Dermis blood vessel endothelial cell (primary cell): Measurements from ENCODE around the gene CAMKK1. TPM values are rescaled to one million over a fixed set of nuclear protein-coding genes. Genes with fewer than 3 reads are reported as not detected.

Source experiments
- DNase-seq: peaks from one replicate; pipeline ENCODE4 v3.0.0; 2010
- total RNA-seq: library from RNA; depleted of rRNA; stranded (reverse); fragments of >200 nt; gene quantifications from 2 replicates; pipeline ENCODE4 v1.2.3, GENCODE V29; 2014

CAMKK1 gene
- total RNA-seq, 1 donor from 2014 or later = 2.2 TPM

DNA sequence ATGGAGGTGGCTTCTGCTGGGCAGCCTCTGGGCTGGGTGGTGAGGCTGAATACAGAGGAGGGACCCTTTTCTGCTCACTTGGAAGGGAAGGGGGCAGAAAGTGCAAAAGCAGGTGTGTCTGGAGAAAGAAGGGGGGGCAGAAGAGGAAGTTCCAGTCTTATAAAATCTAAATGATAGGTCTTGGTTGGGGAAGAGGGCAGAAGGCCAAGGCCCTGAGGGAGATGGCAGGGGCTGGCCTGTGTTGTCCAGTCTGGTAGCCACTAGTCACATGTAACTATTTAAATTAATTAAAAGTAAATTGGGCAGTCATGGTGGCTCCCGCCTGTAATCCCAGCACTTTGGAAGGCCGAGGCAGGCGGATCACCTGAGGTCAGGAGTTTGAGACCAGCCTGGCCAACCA is 2.5 kb upstream of the CAMKK1 start:
- DNase-seq = no peak

DNA sequence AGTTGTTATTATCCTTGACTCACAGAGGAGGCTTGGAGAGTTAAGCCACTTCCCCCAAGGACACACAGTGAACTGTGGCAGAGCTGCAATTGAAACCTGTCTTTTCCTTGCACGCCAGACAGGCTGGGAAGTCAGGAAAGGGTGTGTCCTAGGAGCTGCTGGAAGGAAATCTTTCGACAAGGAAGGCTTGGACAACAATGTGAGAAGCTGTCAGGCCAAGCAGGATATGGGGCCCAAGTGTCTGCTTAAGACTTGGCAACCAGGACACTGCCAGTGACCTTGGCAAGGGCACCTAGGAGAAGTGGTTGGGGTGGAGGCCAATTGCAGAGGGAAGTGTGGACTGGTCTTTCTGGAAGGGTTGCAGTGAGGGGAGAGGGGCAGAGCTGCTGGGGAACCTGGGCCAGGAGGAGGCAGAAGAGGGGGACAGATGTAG is 2.1 kb upstream of the CAMKK1 start:
- peak; percentile 71 for DNase-seq

DNA sequence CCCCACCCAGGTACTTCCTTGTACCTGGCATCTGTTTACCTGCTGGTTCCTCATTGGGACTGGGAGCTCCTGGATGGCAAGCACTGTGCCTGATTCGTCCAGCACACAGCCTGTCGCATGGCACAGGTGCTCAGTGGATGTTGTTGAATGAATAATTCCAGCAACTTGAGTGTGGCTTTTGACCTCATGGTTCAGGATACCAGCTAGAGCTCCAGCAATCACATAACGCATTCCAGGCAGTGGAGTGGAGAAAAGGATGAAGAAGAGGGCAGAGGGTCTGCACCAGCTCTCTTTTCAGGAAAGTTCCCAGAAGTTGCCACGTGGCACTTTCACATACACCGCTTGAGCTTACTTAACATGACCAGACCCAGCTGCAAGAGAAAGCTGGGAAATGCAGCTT is 1.3 kb upstream of the CAMKK1 start:
- no peak for DNase-seq

DNA sequence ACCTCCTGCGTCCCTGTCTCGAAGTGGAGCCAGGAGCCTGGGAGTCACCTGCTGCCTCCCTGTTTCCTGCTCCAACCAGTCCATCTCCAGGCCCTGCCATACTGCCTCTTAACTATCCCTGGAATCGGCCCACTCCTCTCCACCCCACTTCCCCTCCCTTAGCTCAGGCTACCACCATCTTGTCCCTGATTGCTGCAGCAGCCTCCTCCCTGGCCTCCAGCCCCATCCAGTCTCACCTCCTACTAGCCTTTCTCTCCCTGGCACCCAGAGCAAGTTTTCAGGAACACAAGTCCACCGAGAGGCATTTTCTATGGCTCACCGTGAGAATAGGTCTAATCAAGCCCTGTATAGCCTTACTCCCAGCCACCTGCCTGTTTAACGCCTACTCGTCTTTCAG is 865 bp upstream of the CAMKK1 start:
- DNase-seq = no peak

DNA sequence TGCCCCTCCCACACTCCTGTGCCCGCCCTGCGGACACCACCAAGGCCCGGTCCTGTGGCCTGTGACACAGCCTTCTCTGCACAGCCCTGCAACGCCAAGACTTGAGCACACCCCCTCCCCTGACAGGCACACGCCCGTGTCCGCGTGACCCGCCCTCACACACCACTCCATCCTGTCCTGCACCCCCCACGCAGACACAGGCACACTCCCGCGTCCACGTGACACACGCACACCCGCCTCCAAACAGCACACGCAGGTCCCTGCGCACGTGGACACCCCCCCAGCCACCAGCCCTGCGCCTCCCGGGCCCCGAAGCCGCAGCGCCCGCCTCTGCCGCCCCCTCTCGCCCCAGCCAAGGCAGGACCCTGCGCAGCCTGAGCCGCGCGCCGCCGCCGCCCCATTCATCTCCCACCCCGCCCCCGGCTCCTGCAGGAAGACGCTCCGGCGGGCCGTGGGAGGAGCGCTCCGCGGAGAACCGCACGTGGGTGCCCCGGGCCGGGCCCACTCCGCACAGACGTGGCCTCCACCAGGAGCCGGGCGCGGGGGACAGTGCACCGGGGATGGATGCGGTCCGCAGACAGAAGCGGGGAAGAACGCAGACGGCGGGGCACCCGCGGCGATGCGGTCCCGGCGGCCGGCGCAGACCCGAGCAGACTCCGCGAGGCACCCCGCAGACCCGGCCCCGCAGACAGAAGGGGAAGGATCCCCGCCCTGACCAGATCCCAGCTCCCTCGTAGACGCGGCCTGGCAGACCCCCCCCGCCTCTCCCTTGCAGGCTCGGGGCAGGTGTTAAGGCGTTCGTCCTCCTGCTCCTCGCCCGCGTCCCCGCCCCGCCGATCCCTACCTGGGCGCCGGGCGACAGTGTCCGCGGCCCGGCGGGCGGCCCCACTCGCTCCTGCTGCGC is 506 bp downstream of the CAMKK1 start:
- peak; percentile 62 for DNase-seq

DNA sequence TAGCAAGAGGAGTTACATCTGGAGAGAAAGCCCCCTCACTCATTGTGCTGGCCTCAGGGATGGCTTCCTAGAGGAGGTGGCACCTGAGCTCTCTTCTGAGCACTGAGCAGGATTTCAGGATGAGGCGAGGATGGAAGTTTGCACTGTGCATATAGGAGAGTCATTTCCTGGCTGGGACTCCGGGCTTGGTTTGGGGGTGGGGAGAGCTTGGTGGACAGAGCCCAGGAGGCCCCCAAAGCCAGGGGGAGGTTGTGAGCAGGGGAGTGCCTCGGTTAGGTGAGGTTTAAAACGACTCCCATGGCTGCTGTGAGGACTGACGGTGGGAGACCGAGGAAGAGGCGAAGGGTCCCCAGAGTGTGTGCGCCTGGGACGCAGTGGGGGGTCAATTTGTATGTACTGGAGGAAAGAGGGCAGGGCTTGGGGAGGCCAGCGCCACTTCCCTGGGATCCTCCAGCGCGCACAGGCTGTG is 1.2 kb downstream of the CAMKK1 start:
- no peak for DNase-seq

DNA sequence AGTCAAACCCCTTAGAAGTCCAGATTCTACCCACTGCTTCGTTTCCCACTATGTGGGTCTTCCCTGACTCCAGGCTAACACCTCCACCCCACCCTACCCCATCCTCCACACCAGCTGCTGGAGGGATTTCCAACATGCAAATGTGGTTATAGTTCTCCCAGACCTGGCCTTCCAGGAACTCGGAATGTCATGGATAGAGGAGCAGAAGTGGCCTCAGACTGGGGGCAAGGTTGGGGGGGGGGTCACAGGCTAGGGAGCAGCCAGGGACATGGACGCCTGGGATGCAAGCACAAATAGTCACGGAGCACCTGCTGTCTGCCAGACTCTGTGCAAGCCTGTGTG is 2.0 kb downstream of the CAMKK1 start:
- DNase-seq = no peak

DNA sequence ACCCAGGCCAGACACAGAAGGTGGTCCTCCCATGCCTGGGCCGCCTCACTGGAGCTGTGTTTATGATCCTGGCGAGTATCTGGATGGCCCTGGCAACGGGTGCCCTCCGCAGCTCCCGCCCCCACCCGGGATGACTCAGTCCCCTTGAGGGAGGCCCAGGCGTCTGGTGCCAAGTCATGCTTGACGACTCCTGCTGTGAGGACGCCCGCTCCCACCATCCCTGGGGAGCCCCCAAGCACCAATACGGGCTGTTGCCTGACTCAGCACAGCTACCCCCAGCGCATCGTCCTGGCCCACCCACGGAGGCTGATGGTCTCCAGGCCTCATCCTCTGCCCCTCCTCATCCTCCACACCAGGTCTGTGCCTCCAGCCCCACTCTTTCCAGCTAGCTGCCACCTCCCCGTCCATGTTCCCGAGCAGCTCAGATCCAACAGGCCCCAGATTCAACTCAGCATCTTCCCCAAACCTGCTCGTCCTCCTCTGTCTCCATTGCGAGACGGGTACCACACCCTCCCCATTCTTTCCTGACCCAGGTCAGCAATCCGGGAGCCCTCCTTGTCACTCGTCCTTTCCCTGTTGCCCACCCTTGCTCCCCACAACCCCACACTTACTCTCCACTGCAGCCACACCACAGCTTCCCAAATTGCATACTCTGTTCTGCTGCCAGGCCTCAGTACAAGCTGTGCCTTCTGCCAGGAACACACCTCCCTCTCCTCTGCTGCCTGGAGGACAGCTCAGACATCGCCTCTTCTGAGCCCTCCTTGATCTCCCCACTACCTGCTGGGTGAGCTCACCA is 2.6 kb downstream of the CAMKK1 start:
- peak; percentile 78 for DNase-seq

DNA sequence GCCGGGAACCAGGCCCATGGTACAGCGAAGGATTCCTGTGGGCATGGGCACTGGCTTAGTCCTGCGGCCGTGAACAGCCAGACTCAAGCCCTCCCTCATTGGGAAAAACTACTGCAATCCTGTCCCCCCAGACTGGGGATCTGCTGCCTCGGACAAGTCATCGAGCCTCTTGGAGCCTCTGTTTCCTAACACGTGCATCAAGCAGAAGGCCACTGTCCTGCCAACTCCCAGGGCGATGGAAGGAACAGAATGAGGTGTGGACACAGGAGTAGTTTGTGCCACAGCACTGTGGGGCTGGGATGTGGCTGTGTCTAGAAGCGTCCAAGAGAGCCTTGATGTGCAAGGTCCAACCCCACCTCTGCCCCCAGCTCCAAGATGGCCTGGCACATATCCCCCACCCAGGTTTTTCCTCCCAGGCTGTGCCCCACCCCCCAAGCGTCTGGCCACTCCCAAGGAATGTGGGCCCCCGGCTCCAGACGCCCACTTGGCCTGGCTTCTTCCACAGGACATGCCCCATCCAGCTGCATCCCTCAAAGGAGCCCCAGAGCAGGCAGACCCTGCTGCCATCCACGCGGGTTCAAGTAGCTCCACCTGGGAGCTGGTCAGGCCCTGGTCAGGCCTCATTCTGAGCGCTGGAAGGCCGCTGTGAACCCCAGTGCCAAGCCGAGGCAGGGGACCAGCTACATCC is 3.4 kb downstream of the CAMKK1 start:
- no peak for DNase-seq

DNA sequence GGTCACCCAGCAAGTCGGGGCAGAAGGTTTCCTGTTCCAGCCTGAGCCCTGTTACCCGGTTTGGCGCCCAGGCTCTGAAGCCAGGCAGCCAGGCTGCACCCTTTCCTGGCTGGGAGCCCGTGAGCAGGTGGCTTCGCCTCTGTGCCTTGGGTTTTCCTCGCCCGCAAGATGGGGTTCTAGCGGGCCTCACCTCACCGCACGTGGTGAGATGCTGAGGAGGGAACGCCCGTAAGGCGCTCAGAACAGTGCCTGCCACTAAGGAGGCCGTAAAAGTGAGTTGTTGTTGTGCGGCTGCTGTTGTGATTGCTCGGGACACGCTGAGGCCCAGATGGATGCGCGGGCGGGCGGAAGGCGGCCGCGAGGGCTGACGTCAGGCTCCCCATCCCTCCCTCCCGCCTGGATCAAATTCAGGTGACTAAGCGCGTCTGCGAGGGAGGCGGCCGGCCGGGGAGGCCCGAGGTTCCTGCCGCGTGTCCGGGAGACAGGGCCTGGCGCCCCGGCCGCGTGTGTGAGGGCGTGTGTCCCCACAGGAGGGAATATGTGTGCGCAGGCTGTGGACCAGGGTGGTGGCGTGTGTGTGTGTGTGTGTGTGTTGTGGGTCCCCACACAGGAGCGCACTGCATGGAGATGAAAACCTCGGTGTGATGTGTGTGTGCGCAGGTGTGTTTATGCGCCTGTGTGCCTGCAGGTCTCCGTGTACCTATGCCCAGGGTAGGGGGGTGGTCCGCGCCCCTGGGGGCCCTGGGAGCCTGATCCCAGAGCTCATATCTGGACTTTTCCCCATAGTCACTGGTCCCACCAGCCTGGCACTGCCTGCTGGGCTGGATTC is 4.3 kb downstream of the CAMKK1 start:
- DNase-seq = peak; percentile 48

DNA sequence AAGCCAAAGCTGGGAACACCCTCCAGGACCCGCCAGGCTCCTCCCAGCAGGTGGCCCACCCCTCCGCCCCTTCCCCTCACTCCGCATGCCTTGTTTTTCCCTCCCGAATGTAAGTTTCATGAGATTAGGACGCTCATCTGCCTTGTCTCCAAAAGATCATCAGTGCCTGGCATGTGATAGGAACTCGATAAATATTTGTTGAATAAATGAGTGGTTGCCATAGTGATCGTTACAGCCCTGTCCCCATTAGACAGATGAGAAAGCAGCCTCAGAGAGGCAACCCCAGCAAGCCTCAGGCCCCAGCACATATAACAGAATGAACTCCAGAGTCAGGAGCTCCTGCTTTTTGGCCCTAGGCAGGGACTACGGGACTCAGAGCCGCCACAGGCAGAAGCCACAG is 5.0 kb downstream of the CAMKK1 start:
- DNase-seq = no peak

DNA sequence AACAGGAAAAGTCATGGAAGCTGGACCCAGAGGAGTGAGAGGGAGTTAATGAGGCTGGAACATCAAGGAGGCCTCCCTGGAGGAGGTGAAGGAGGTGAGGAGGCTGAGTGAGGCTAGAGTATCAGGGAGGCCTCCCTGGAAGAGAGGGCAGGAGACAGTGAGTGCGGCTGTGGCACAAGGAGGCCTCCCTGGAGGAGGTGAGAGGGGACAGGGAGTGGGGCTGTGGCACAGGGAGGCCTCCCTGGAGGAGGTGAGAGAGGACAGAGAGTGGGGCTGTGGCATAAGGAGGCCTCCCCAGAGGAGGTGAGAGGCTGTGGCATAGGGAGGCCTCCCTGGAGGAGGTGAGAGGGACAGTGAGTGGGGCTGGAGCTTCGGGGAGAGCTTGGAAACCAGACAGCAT is 5.5 kb downstream of the CAMKK1 start:
- no peak for DNase-seq

DNA sequence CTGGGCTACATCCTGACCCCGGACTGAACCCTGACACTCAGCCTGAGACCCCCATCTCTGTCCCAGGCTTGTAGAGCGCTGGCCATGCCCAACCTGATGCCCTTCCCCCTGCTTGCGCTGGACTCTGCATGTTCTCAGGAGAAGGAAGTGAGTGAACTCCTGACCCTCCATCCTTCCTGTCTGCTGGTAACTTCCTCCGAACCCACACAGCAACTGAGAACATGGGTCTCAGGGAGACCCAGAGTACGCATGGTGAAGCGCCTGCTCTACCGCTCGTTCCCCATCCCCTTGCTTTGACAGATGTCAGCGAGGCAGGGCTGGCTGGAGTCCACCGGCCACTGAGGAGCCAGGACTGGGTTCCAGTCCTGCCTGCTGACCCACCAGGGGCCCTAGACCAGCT is 6.1 kb downstream of the CAMKK1 start:
- peak; percentile 34 for DNase-seq

DNA sequence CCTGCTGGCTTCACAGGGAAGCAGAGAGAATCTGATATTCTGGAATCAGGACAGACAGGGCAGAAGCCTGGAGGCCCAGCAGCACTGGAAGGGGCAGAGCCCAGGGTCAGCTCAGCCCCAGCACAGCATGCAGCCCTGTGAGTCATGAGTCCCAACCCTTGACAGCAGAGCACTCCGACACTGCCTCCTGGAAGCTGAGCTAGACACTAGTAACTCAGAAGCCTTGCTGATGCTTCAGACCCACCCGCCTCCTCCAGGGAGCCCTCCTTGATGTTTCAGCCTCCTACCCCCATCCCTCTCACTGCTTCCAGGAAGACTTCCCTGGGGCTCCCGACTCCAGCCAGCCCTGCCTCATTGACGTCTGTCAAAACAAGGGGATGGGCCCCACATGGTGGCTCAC is 6.9 kb downstream of the CAMKK1 start:
- DNase-seq = peak; percentile 36

DNA sequence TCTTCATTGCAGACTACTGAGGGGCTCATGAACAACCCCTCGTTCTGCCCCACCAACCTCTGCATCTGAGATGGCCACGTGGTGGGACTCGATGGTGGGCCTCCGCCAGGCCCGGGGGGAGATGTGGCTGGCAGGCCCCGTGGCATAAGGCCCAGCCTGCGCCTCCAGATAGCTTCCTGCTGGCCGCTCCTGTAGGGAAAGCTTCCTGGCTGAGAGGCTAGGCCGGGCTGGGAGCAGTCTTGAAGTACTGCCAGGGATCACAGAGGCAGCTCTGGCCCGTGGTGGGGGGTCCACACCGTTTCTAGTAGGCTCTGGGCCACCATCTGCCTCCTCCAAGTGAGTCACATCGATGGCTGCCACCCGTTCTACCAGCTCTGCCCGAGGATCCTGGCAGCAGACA is 7.6 kb downstream of the CAMKK1 start:
- peak; percentile 48 for DNase-seq

DNA sequence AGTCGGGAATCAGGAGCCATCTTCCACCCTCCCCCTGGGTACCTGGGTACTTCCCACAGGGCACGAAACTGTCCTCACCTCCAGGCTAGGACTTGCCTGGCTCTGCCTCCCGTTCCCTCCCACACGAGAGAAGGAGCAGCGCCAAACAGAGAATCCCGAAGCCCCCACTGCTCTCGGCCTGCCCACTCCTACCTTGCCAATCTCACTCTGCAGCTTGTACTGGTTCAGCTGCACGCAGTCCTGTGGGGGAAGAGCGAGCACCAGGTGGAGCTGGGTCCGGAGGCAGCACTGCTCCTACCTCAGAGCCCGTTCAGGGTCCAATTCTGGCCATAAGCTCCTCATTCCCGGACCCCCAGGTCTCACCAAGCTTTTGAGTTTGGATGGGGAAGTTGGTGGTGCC is 8.7 kb downstream of the CAMKK1 start:
- no peak for DNase-seq

DNA sequence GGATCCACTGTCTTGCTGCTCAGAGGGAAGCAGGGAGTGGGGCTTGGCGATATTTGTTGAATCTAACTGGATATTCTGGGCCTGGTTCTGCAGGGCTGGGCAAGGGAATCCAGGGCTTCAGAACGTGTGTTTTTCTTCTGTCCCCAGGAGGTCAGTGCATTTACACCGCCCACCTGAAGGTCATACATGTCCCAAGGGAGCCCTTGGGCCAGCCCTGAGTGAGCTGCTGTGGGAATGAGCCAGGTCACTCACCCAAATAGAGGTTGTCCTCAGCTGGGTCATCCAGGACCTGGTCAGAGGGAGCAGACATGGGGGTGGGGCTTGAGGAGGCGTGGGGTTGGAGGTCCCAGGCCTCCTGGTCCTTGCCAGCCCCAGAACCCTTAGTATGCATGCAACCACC is 10.6 kb downstream of the CAMKK1 start:
- no peak for DNase-seq

DNA sequence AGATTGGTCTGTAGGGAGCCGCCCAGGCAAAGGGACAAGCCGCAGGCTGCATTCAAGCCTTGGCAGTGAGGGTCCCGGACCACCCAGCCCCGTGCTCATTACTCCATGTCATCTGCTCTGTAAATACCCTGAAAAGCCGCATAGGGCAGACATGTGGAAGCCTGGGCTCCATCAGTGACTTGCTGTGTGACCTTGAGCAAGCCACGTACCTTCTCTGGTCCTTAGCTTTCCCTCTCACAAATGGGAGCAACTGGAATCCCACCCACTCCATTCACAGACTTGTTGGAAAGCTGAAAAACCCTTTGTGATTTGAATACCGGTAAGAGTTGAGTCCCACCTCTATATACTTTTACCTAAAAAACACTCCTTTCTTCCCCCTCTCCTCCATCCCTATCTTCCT is 11.9 kb downstream of the CAMKK1 start:
- no peak for DNase-seq

DNA sequence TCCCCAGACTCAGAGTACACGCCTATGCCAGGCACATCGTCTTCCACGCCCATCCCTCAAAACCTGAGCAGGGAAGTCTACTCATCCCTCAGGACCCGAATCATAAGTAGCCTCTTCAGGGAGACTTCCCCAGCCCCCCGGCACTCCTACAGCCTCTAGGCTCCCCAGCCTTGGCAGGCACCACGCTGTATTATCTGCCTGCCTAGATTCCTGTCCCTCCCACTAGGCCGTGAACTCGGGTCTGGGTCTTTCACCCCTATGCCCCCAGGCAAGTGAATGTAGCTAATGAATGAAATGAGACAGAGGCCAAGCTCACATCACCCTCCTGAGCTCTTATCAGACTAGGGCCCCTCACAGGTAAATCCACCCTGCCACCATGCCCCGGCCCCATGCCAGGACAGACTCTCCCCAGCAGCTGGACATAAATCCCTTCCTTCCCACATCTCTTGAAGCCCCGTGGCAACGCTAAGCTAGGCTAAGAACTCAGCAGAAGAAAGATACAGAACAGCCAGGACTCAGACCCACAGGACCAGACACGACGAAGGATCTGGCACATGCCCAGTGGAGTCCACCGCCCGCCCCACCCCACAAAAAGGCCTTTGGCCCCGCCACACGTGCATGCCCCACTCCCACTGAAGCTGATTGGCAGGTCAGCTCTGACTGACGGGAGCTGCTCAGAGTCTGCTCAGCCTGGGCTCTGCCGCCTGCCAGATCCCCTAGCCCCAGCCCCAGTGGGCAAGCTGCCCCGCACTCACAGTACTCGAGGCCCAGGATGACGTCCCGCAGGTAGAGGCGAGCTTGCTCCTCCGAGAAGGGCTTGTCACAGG is 13.0 kb downstream of the CAMKK1 start:
- DNase-seq = no peak

DNA sequence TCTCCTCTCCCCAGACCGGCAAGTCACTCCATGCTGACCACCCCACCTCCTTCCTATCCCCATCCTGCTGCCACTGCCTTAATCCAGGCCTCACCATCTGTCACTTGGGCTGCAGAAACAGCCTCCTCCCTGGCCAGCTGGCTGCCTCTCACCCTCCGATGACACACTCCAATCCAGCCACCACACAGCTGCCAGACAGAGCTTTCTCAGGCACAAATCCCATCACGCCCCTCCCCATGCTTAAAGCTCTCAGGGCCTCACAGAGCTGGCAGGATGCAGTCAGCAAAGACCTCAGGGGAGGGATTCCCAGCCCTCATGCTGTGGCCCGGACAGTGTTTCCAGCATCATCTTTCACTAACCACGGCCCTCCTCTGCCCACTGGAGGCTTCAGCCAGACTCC is 13.7 kb downstream of the CAMKK1 start:
- no peak for DNase-seq

DNA sequence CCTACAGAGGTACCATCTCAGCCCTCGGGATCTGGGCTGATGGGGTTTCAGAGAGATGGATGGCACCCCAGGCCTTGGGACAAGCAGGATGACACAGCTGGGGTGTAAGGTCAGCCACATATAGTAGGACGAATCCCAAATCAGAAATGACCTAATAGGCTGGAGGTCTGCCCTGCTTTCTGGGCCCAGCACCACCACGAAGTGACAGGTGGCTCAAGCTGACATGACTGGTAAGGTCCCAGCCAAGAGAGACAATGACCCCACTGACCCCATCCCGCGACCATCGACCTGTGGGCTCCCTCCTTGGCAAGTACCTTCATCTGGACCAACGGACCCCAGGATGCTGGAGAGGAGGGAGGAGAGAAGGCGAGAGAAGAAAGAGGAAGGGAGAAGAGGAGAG is 15.6 kb downstream of the CAMKK1 start:
- no peak for DNase-seq

DNA sequence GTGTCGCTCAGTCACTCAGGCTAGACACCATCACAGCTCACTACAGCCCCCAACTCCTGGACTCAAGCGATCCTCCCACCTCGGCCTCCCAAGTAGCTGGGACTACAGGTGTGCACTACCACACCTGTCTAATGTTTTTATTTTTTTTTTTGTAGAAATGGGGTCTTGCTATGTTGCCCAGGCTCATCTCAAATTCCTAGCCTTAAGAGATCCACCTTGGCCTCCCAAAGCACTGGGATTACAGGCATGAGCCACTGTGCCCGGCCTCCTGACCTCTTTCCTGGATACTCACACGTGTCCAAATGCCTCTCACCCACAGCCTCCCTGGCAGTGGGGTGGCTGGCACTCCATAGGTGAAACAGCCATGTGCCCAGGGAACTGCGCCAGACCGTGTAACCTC is 17.5 kb downstream of the CAMKK1 start:
- DNase-seq = no peak
